Measurements from ENCODE around the gene RHCG. TPM values are rescaled to one million over a fixed set of nuclear protein-coding genes. Genes with fewer than 3 reads are reported as not detected.

RHCG gene
- total and polyA plus RNA-seq, 2 of the 13 experiments (the other 11 are each of a cell fraction or from before 2014, with no cell fraction given): not detected

- TF ChIP-seq ZNF512 (CRISPR knock-in tag; IDR thresholded peaks at IDR 0.05) (no peak), NFE2L2 (IDR thresholded peaks at IDR 0.05; ENCODE audit: low read length) (no peak), KDM5A (IDR thresholded peaks at IDR 0.05; ENCODE audit: borderline replicate concordance, low read length) (no peak), ETV5 (CRISPR knock-in tag; IDR thresholded peaks at IDR 0.05; ENCODE audit: borderline replicate concordance) (no peak), ZZZ3 (CRISPR knock-in tag; IDR thresholded peaks at IDR 0.05; ENCODE audit: borderline replicate concordance) (no peak), ELF1 (CRISPR knock-in tag; IDR thresholded peaks at IDR 0.05) (no peak), TRIM24 (CRISPR knock-in tag; IDR thresholded peaks at IDR 0.05) (no peak)
These were observed 42.6 kb upstream of the RHCG start (continued) for GRCh38 chr15:89539027-89539426.

- ATAC-seq: no peak
- ChIA-PET POLR2A (no interaction called here), CTCF (ENCODE audit: low intra/inter-chr PET ratio, low total read pairs) (no interaction called here)
- Histone ChIP-seq H3K79me2 (ENCODE audit: insufficient read depth, low read length) (no peaks in the 10 kb centered on the region), H3K4me3 (replicated peaks in 1 of 3; ENCODE audit: insufficient read depth in 1 of 3, low read depth in 2 of 3, low read length in 3 of 3) (no peak overlapping the region), H3K36me3 (replicated peaks in 1 of 2; ENCODE audit: control insufficient read depth in 1 of 2, insufficient read depth in 2 of 2, low read length in 2 of 2) (no peaks in the 10 kb centered on the region), H3K27me3 (ENCODE audit: control insufficient read depth in 1 of 2, insufficient read depth in 2 of 2, low read length in 2 of 2) (peaks cover 2 to 6% of the 10 kb centered on the region in 2 experiments; a peak in 2 of 5 replicates), H3K9me3 (ENCODE audit: low read length) (no peaks in the 10 kb centered on the region), H3K27ac (ENCODE audit: extremely low read length, insufficient read depth, low read length) (no peak overlapping the region), H4K20me1 (ENCODE audit: insufficient read depth, low read length) (no peaks in the 10 kb centered on the region), H3K4me1 (ENCODE audit: insufficient read depth, low read length) (peaks cover 2% of the 10 kb centered on the region), H3K9ac (ENCODE audit: insufficient read depth, low read depth, low read length) (no peak overlapping the region), H2AFZ (ENCODE audit: low read length) (no peak overlapping the region), H3K4me2 (ENCODE audit: low read depth, low read length) (no peak overlapping the region)
- DNase-seq (ENCODE audit: low spot score): no peak
- FAIRE-seq: no peak
- 20% methylated on average over 4 of the region's 4 CpGs for WGBS (ENCODE audit: low lambda C conversion rate)
- BruUV-seq (replicated peaks): no TSS peak
- in situ Hi-C loops (cut with HindIII; ENCODE audit: extremely low pct_ligation_motif_present, low pct_unique_long_range_greater_than_20kb): no loop called here
- TF ChIP-seq CREB1 (IDR thresholded peaks at IDR 0.05) (peak; percentile 49; the same call in 1 of the 2 replicates), CREB1 (CRISPR knock-in tag; IDR thresholded peaks at IDR 0.05) (no peak), ZNF20 (CRISPR knock-in tag; IDR thresholded peaks at IDR 0.05) (no peak)
- intact Hi-C loops (cut with micrococcal nuclease; ENCODE audit: unreplicated experiment): no loop called here
These were observed 37.6 kb upstream of the RHCG start for GRCh38 chr15:89533861-89534544.
